Measurements from ENCODE around the gene CHRND. TPM values are rescaled to one million over a fixed set of nuclear protein-coding genes. Genes with fewer than 3 reads are reported as not detected.
A peak's percentile ranks its signal among the peaks of the same experiment; 100 is the strongest.

CHRND gene
- total and polyA plus RNA-seq, 2 of the 8 experiments (the other 6 are each of a cell fraction or from before 2014, with no cell fraction given): 0.24 TPM; not detected in 1

GRCh38 chr2:232492963-232493700 is 32.8 kb upstream of the CHRND start:
- Histone ChIP-seq H3K18ac (ENCODE audit: extremely low read depth, low read length) (no peak overlapping the region), H3K27me3 (replicated peaks in 1 of 4; ENCODE audit: control insufficient read depth in 3 of 4, extremely low read depth in 1 of 4, insufficient read depth in 3 of 4, low read length in 3 of 4) (peaks cover 0 to 13% (median 9%) of the 10 kb centered on the region in 4 experiments; a peak in 5 of 7 replicates), H3K4me2 (ENCODE audit: insufficient read depth in 1 of 2, low read depth in 2 of 2, low read length in 2 of 2) (no peak overlapping the region), H3K4ac (replicated peaks; ENCODE audit: insufficient read length, low read depth, low read length) (no peak overlapping the region), H2BK12ac (ENCODE audit: low read depth, low read length) (no peak overlapping the region), H3K36me3 (ENCODE audit: control insufficient read depth in 2 of 4, insufficient read depth in 4 of 4, low read length in 3 of 4) (no peaks in the 10 kb centered on the region), H4K20me1 (replicated peaks in 1 of 2; ENCODE audit: control insufficient read depth in 1 of 2, insufficient read depth in 2 of 2, low read length in 2 of 2) (peaks cover 0 to 1% of the 10 kb centered on the region in 2 experiments), H3K56ac (replicated peaks; ENCODE audit: insufficient read length, low read depth, low read length) (no peak overlapping the region), H3K9ac (replicated peaks in 1 of 4; ENCODE audit: extremely low read depth in 1 of 4, low read depth in 3 of 4, low read length in 3 of 4) (no peak overlapping the region), H3K27ac (ENCODE audit: low read depth, low read length) (no peak overlapping the region), H3K23ac (ENCODE audit: insufficient read length) (no peak overlapping the region), H3K9me3 (ENCODE audit: insufficient read depth in 2 of 2, low read depth in 1 of 2, low read length in 1 of 2) (no peaks in the 10 kb centered on the region), H2BK120ac (replicated peaks; ENCODE audit: low read depth, low read length) (no peak overlapping the region), H3K79me2 (ENCODE audit: control insufficient read depth in 1 of 2, insufficient read depth in 2 of 2, low read length in 2 of 2) (no peaks in the 10 kb centered on the region), H4K8ac (ENCODE audit: extremely low read depth, insufficient read depth, low read length) (no peak overlapping the region; the same call in 1 of the 2 replicates), H3K79me1 (ENCODE audit: low read depth, low read length) (no peaks in the 10 kb centered on the region), H2BK20ac (ENCODE audit: low read length) (no peak overlapping the region), H2AFZ (ENCODE audit: low read length) (no peak overlapping the region), H2AK5ac (ENCODE audit: low read depth, low read length) (no peak overlapping the region), H3K4me1 (replicated peaks in 1 of 4; ENCODE audit: control insufficient read depth in 3 of 4, insufficient read depth in 4 of 4, low read length in 3 of 4) (peaks cover 0 to 31% (median 16%) of the 10 kb centered on the region in 4 experiments; a peak in 6 of 7 replicates), H3K4me3 (ENCODE audit: extremely low read depth in 1 of 4, insufficient read depth in 2 of 4, low read depth in 3 of 4, low read length in 4 of 4) (no peak overlapping the region), H3K14ac (ENCODE audit: insufficient read length) (no peak overlapping the region), H3K23me2 (ENCODE audit: low read depth, low read length) (0 out of 2 replicates have a peak, but pooled peaks cover 1% of the 10 kb centered on the region), H2BK15ac (ENCODE audit: low read length) (peak overlapping the region; percentile 55; the same call in 1 of the 2 replicates), H4K91ac (replicated peaks; ENCODE audit: insufficient read length, low read length) (no peak overlapping the region), H4K5ac (ENCODE audit: insufficient read length, low read depth, low read length) (no peak overlapping the region), H2BK5ac (ENCODE audit: low read depth, low read length) (peak overlapping the region; percentile 60; the same call in 1 of the 2 replicates)
- POLR2A ChIA-PET (ENCODE audit: partially characterized antibody): no interaction called here
- CTCF ChIA-PET (ENCODE audit: partially characterized antibody): interaction anchor here (0.8 to 2.3 kb wide), 11 partner anchors 8 to 125 kb away, joined by 3 to 7 read pairs (median 3); no protein-coding TSS in a partner anchor
- FAIRE-seq (no peak), DNase-seq (ENCODE audit: low read depth in 1 of 2, low spot score in 2 of 2) (no peak)
- TF ChIP-seq CHD2 (IDR thresholded peaks at IDR 0.05; ENCODE audit: low read length) (no peak), EP300 (IDR thresholded peaks at IDR 0.05; ENCODE audit: borderline replicate concordance in 1 of 2, low read depth in 2 of 2, low read length in 2 of 2) (no peak), GTF2F1 (IDR thresholded peaks at IDR 0.05; ENCODE audit: borderline replicate concordance, low read depth, low read length) (no peak), TAF7 (optimal IDR thresholded peaks at IDR 0.05; ENCODE audit: borderline replicate concordance, low read depth, low read length) (no peak), HDAC2 (IDR thresholded peaks at IDR 0.05; ENCODE audit: borderline replicate concordance in 1 of 2, low read depth in 2 of 2, low read length in 2 of 2) (no peak), CREB1 (IDR thresholded peaks at IDR 0.05) (no peak), SRF (IDR thresholded peaks at IDR 0.05; ENCODE audit: low read depth, low read length) (no peak), FOSL1 (IDR thresholded peaks at IDR 0.05; ENCODE audit: insufficient read depth, low read depth, low read length) (no peak), TBP (IDR thresholded peaks at IDR 0.05; ENCODE audit: low read depth, low read length) (no peak), MAX (IDR thresholded peaks at IDR 0.05) (no peak), RAD21 (IDR thresholded peaks at IDR 0.05 in 1 of 2, conservative IDR thresholded peaks at IDR 0.05 in 1 of 2; ENCODE audit: low read depth in 2 of 2, low read length in 2 of 2) (no peak)
- WGBS, 2 experiments (ENCODE audit: extremely low coverage in 1 of 2, insufficient coverage in 1 of 2, insufficient read length in 1 of 2, insufficient replicate concordance in 2 of 2, low coverage in 1 of 2, low lambda C conversion rate in 2 of 2, missing lambda C conversion rate in 1 of 2): 87% methylated on average over 23 of the region's 24 CpGs; no CpG with 5 or more reads in 1 of the 2 experiments
